ENCODE results near the gene DNAJC6. TPM values are rescaled to one million over a fixed set of nuclear protein-coding genes. Genes with fewer than 3 reads are reported as not detected.

Gene DNAJC6
- total and polyA plus RNA-seq, 2 donors from 2014 or later, result 2.9 to 5.8 TPM

GRCh38 chr1:65343286-65343685, 33.9 kb downstream of the DNAJC6 start:
- Histone ChIP-seq H3K9me3 (ENCODE audit: control insufficient read depth in 2 of 3, insufficient read depth in 1 of 3, low read length in 3 of 3) (no peaks in the 10 kb centered on the region), H3K27ac (ENCODE audit: low read depth in 2 of 2, low read length in 2 of 2) (no peak overlapping the region), H3K4me3 (ENCODE audit: low read length in 3 of 3) (no peak overlapping the region), H3K36me3 (ENCODE audit: control insufficient read depth in 2 of 3, insufficient read depth in 3 of 3, low read length in 3 of 3) (no peaks in the 10 kb centered on the region), H3K27me3 (ENCODE audit: control insufficient read depth, insufficient read depth, low read length) (no peaks in the 10 kb centered on the region), H3K9ac (ENCODE audit: low read length in 3 of 3) (no peak overlapping the region), H3K4me1 (ENCODE audit: control insufficient read depth in 2 of 3, insufficient read depth in 2 of 3, low read depth in 1 of 3, low read length in 3 of 3) (no peaks in the 10 kb centered on the region)
- intact Hi-C loops (cut with DNase I), result no loop called here
- DNase-seq (no peak), FAIRE-seq (no peak)
- TF ChIP-seq, protein P1, sequence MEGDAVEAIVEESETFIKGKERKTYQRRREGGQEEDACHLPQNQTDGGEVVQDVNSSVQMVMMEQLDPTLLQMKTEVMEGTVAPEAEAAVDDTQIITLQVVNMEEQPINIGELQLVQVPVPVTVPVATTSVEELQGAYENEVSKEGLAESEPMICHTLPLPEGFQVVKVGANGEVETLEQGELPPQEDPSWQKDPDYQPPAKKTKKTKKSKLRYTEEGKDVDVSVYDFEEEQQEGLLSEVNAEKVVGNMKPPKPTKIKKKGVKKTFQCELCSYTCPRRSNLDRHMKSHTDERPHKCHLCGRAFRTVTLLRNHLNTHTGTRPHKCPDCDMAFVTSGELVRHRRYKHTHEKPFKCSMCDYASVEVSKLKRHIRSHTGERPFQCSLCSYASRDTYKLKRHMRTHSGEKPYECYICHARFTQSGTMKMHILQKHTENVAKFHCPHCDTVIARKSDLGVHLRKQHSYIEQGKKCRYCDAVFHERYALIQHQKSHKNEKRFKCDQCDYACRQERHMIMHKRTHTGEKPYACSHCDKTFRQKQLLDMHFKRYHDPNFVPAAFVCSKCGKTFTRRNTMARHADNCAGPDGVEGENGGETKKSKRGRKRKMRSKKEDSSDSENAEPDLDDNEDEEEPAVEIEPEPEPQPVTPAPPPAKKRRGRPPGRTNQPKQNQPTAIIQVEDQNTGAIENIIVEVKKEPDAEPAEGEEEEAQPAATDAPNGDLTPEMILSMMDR (IDR thresholded peaks at IDR 0.05; ENCODE audit: borderline replicate concordance, extremely low read depth, insufficient read depth), result no peak

DNA sequence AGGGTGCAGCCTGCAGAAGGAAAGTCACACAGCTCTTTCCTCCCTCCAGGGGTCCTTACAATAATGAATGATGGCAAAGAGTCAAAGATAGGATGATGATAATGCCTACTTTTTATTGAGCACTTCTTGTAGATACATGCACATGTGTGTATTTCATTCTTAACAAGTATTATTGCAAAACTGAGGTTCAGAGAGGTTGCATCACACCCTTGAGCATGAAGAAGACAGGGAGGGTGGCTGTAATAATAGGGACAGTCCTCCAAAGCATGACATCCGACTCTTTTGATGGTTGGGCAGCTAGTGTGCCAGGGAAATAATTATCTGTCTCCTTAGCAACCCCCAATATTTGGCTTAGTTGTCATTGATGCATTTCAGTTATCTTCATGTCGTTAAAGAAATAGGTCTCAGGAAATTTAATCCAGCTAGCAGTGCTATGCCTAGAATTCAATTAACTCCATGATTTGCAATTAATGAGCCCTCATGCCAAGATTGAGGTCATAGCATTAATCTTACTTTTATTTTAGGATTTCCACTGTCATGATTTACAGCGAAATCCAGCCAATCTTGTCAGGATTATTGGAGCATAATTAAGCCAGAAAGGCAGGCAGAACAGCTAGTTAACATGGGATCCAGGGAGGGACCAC, 35.0 kb downstream of the DNAJC6 start:
- DNase-seq (peak in 1 of 5 donors; percentile 8), FAIRE-seq (no peak)
- no peaks in the 10 kb centered on the region for H3K36me3 ChIP-seq (ENCODE audit: control insufficient read depth in 2 of 3, insufficient read depth in 3 of 3, low read length in 3 of 3)
- no peak overlapping the region for H3K27ac ChIP-seq (ENCODE audit: low read depth in 2 of 2, low read length in 2 of 2)
- TF ChIP-seq, protein P1 (IDR thresholded peaks at IDR 0.05; ENCODE audit: borderline replicate concordance, extremely low read depth, insufficient read depth), result no peak
- no peaks in the 10 kb centered on the region for H3K4me1 ChIP-seq (ENCODE audit: control insufficient read depth in 2 of 3, insufficient read depth in 2 of 3, low read depth in 1 of 3, low read length in 3 of 3)
- H3K9ac ChIP-seq (ENCODE audit: low read length in 3 of 3), result no peak overlapping the region
- no peaks in the 10 kb centered on the region for H3K9me3 ChIP-seq (ENCODE audit: control insufficient read depth in 2 of 3, insufficient read depth in 1 of 3, low read length in 3 of 3)
- intact Hi-C loops (cut with DNase I), result no loop called here
- no peak overlapping the region for H3K4me3 ChIP-seq (ENCODE audit: low read length in 3 of 3)
- no peaks in the 10 kb centered on the region for H3K27me3 ChIP-seq (ENCODE audit: control insufficient read depth, insufficient read depth, low read length)

DNA sequence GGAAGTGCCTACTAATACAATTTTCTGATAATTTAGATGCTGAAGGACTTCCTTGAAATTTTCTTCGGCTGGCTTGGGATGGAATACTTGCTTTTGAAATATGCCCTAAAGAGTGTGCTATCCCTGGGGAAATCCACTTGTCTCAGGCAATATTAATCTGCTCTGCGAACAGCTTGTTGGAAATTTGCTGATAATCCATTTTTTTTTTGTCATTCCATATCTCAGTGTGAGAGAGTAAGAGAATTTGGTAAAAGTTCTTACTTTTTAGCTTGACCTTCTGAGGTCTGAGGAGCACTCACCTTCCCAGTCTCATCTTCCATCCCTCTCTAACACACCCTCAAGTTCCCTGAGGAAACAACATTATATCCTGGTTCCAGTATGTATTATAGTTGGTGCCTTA, 36.8 kb downstream of the DNAJC6 start:
- Histone ChIP-seq H3K27me3 (ENCODE audit: control insufficient read depth, insufficient read depth, low read length) (no peaks in the 10 kb centered on the region), H3K4me3 (ENCODE audit: low read length in 3 of 3) (no peak overlapping the region), H3K36me3 (ENCODE audit: control insufficient read depth in 2 of 3, insufficient read depth in 3 of 3, low read length in 3 of 3) (no peaks in the 10 kb centered on the region), H3K4me1 (ENCODE audit: control insufficient read depth in 2 of 3, insufficient read depth in 2 of 3, low read depth in 1 of 3, low read length in 3 of 3) (no peaks in the 10 kb centered on the region), H3K9ac (ENCODE audit: low read length in 3 of 3) (no peak overlapping the region), H3K9me3 (ENCODE audit: control insufficient read depth in 2 of 3, insufficient read depth in 1 of 3, low read length in 3 of 3) (no peaks in the 10 kb centered on the region), H3K27ac (ENCODE audit: low read depth in 2 of 2, low read length in 2 of 2) (no peak overlapping the region)
- intact Hi-C loops (cut with DNase I), result no loop called here
- DNase-seq, result no peak
- FAIRE-seq, result no peak
- TF ChIP-seq, protein P1 (IDR thresholded peaks at IDR 0.05; ENCODE audit: borderline replicate concordance, extremely low read depth, insufficient read depth), result no peak
